ENCODE results near the gene RPS6KB1.
"Not testable (repeated sequence)": the region's sequence is repeated elsewhere in the genome, so short reads cannot be mapped to it uniquely, and the experiment has no call there.

The RPS6KB1 gene

DNA sequence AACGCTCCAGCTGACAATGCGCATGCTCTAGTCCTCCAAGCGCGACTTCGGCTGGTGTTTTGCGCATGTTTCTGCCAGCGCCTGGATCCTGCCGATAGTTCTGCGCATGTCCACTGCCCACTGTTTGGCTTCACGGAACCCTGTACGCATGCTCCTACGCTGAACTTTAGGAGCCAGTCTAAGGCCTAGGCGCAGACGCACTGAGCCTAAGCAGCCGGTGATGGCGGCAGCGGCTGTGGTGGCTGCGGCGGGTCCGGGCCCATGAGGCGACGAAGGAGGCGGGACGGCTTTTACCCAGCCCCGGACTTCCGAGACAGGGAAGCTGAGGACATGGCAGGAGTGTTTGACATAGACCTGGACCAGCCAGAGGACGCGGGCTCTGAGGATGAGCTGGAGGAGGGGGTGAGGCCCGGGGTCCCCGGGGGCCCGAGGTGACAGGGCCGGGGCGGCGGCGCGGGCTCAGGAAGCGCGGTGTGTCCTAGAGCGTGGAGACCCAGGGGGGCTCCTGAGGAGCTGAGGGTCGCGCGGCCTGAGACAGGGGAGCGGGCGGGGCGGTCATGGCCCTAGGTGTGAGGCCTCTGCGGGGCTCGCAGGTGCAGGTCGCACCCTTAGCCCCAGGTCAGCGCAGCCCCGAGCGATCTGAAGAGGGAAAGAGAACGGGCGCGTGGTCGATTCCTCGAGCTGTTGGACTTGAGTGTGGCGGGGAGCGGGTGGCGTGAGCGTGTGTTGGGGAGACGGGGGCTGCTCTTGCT, at the start of gene RPS6KB1, which contains the start of gene TUBD1:
TSS of gene RPS6KB1 (plus strand) at position 198 of the 752 bp plus-strand sequence. CDS start at position 262, 64 bp downstream.
TSS of gene TUBD1 (minus strand) at position 20 of the 752 bp plus-strand sequence. CDS start 1,941 bp downstream, outside the sequence.
- DNase-seq (ENCODE audit: low read depth) = peak; percentile 94

DNA sequence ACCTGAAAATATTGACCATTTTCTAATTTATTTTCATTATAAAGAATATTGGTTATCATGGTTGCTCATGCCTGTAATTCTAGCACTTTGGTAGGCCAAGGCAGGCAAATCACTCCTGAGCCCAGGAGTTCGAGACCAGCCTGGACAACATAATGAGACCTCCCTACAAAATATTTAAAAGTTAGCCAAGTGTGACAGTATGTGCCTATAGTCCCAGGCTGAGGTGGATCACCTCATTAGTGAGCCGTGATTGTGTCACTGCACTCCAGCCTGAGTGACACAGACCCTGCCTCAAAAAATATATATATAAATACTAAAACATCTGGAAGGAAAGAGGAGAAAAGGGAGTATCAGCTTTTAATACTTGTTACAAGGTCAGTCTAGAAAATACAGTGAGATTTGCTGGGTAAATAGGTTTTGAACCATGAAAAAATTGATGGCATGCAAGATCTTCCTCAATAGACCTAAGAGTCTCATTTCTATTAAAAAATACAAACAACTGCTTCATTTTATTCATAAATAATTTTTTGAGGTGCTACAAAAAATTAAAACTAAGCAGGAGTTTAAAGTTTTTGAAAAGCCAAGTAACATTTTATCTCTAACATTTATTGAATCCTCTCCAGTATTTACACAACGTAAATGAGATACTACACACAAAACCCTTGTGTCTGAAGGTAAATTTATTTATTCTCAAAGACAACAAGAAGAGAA, 47.9 kb upstream of the RPS6KB1 start:
- DNase-seq (ENCODE audit: low read depth) = no peak

DNA sequence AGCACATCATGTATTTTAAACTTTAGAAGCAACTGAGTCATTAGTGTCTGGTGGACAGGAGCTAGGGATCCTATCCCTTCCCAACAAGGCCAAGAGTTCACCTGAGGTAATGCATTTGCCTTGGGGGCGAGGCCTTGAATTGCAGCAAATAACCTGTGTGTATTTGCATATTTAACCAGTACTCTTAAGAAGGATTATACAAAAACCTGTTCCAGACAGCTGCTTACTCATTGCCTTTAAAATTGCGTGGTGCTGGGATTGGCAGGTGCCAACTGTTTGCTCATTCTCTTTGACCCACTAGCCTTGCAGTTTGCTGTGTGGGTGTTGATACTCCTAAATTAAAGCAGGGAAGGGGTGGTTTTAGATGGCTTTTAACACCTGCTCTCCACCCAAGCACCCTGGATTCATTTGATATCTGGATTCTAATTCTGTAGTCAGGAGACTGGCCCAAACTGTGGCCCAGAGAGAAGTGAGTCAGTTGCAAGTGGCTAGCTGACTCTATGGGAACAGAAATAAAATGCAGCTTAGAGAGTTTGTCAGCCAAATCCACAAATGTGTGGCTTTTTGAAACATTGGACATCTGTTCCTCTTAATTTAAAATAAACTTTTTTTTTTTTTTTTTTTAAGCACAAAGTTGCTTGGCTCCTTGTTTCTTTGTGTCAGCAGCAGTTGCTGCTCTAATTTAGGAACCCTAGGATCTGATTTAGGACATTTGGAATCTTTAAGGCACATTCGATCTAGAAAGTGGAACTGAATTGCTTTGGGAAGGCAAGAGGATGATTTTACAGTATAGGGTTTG, 47.1 kb upstream of the RPS6KB1 start:
- DNase-seq (ENCODE audit: low read depth) = no peak

DNA sequence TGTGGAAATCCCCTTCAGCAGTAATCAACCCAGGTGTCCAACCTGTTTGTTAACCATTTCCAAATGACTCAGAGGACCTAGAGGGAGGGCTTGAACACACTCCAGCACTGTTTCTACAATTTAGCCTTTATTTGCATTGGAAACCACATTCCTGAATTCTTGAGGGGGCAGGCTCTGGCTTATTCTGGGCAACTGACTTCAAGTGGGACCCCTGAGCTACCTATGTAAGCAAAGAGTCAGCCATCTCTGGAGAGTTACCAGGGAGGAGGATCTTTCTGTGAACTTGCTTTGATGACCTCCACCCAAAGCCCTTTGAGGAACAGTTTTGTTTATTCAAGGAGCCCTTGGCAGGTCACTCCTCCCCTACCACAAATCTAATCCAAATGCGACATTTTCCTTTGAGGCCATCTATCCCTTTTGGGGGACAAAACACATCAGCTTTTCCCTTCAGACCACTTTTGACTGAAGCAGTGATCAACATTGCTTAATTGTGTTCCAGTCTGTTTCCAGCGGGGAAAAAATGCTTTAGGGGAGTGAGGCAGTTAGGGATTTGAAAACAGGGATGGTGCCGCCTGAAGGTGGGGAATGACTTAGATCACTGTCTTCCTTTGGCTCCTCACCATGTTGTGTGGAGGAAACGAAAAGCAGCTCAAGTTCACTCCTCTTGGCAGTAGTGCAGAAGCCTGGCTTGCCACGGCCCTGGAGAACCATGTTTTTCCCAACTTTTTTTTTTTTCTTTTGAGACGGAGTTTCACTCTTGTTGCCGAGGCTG, 46.3 kb upstream of the RPS6KB1 start:
- no peak for DNase-seq (ENCODE audit: low read depth)

DNA sequence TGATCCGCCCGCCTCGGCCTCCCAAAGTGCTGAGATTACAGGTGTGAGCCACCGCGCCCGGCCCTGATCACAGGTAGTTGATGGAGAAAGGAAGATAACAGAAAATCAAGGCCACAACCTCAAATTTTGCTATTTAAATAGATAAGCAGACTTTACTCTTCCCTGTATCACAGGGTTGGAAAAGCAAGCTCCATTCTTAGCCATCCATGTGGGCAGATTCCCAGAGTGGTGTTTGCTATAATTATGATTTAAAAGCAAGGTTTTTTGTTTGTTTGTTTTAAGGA, 44.6 kb upstream of the RPS6KB1 start:
- DNase-seq (ENCODE audit: low read depth) = no peak

DNA sequence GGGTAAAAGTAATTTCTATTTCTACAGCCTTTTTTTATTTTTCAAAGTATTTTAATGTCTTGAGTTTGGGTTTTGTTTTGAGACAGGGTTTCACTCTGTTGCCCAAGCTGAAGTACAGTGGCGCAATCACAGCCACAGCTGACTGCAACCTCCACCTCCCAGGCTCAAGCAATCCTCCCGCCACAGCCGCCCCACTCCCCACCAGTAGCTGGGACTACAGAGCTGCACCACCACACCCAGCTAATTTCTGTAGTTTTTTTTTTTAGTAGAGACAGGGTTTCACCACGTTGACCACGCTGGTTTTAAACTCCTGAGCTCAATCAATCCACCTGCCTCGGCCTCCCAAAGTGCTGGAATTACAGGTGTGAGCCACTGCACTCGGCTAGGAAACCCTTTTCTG, 44.1 kb upstream of the RPS6KB1 start:
- DNase-seq (ENCODE audit: low read depth) = peak; percentile 68

DNA sequence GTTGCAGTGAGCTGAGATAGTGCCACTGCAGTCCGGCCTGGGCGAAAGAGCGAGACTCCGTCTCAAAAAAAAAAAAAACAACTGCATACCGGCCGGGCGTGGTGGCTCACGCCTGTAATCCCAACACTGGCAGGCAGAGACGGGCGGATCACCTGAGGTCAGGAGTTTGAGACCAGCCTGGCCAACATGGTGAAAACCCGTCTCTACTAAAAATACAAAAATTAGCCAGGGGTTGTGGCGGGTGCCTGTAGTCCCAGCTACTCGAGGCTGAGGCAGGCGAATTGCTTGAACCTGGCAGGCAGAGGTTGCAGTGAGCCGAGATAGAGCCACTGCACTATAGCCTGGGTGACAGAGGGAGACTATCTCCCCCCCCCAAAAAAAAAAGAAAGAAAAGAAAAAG, 42.6 kb upstream of the RPS6KB1 start:
- DNase-seq (ENCODE audit: low read depth) = not testable (repeated sequence)

DNA sequence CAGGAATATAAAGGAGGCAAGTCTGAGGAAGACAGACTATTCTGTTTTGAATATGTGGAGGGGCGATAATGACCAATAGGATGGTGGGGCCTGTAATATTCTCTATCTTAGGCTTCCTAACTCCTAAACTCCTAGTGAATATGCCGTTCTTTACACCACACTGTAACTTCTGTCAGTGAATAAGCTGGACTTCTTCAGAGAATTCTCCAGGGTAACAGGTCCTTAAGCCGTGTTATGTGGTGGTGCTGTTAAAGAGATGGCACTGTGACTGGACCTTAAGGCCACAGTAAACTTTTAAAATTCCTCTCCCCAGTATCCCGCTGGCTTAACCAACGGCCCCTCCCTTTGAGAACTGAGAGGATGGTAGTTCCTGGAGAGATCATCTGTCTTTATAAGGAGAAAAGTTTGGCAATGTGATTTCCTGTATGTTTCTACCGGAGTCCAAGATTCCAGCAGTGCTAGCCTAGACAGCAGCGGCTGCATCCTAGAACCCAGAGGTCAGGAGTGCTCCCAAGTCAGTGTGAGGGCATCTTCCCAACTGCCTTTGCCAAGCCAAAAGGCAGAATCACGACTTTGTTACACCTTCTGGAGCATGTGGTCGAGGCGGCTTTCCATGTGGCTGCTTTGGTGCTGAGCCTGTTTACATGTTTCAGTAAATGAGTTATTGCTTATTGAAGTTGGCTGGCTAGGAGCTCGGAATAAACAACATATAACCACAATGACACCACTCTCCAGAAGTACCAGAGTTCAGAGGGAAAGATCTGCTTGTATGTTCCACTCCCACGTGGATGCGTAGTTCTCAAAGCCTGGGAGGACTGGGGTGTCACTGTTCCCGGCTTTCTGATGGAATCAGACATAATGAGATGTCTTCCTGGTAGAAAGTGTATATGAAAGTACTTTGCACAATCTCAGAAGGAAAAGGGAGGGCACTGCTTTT, 41.2 kb upstream of the RPS6KB1 start:
- DNase-seq (ENCODE audit: low read depth) = no peak

DNA sequence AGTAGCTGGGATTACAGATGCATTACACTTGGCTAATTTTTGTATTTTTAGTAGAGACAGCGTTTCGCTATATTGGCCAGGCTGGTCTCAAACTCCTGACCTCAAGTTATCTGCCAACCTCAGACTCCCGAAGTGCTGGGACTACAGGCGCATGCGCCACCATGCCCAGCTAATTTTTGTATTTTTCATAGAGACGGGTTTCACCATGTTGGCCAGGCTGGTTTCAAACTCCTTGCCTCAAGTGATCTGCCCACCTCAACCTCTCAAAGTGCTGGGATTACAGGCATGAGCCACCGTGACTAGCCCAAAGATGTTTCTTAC, 40.1 kb upstream of the RPS6KB1 start:
- DNase-seq (ENCODE audit: low read depth) = not testable (repeated sequence)

DNA sequence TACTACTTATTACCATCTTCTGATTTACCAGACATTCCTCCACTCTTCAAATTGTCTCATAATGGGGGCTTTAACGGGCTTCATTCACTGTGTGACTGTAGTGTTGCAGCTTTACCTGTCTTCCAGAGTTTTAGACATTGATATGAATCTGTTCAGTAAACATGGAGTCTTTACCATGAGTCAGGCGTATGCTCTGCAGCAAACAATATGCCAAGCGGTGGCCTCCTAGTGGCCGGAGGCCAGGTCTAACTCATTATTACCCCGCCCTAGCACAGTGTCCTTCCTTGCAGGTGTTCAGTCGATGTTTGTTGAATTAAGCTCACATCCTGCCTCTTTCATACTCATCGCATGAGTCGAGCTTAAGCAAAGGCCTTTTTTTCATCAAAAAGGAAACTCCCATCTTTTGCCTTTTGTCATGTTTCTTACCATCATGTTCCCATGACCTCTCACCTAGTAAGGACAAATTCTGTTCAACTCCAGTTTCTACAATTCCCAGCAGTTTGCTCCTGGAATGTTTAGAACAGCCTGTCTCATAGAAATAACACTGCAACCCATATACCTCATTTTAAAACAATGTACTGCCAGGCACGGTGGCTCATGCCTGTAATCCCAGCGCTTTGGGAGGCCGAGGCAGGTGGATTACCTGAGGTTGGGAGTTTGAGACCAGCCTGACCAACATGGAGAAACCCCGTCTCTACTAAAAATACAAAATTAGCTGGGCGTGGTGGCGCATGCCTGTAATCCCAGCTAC, 39.6 kb upstream of the RPS6KB1 start:
- DNase-seq (ENCODE audit: low read depth) = peak; percentile 59

DNA sequence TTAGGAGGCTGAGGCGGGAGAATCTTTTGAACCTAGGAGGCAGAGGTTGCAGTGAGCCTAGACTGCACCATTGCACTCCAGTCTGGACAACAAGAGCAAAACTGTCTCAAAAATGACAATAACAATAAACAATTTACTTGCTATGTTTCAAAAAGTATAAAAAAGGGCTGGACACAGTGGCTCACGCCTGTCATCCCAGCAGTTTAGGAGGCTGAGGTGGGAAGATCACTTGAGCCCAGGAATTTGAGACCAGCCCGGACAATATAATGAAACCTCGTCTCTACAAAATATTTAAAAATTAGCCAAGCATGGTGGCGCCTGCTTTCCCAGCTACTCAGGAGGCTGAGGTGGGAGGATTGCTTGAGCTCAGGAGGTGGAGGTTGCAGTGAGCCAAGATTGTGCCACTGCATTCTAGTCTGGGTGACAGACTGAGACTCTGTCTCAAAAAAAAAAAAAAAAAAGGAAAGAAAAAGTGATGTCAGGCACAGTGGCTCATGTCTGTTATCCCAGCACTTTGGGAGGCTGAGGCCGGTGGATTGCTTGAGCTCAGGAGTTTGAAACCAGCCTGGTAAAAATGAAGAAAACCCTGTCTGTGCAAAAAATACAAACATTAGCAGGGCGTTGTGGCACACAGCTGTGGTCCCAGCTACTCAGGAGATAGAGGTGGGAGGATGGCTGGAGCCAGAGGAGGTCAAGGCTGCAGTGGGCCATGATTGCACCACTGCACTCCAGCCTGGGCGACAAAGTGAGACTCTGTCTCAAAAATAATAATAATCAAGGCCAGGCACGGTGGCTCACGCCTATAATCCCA, 38.8 kb upstream of the RPS6KB1 start:
- not testable (repeated sequence) for DNase-seq (ENCODE audit: low read depth)

DNA sequence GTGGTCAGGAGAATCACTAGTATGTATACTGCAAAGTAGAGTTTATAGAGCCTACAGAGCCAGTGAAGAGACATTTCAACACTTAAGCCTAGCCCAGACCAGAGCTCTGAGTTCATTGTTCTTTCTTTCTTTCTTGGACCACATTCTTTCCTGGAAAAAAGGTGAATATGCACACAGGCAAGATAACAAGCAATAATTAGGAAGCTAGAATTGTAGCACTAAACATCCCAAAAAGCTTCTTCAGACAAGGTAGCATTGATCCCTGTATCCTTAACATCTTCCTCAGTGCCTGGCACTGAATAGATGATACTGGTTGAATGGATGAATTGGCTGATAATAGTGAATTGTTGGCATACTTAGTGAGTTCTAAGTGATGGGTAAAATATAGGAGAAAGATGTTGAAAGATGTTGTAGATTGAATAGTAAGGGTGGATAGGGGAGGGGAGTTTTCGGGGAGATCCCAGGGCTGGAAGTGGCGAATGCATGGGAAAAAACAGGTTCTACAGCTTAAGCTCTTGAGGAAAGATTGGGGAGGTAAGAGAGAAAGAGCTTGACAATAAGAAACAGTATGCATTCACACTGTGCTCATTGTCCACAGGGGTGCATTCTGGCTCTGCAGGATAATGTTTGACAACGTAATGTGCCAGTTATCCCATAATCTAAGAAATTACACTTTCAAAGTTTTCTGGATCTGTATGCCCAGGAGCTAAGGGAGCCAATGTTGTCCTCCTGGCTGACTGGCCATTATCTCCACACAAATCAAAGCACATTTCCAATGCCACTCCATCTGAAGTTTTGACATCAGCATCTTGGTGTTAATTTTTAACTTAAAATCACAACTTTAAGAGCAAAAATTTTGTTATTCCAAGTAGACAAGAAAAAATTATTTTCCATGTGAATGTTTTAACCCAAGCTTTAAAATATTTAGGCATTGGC, 35.8 kb upstream of the RPS6KB1 start:
- no peak for DNase-seq (ENCODE audit: low read depth)

DNA sequence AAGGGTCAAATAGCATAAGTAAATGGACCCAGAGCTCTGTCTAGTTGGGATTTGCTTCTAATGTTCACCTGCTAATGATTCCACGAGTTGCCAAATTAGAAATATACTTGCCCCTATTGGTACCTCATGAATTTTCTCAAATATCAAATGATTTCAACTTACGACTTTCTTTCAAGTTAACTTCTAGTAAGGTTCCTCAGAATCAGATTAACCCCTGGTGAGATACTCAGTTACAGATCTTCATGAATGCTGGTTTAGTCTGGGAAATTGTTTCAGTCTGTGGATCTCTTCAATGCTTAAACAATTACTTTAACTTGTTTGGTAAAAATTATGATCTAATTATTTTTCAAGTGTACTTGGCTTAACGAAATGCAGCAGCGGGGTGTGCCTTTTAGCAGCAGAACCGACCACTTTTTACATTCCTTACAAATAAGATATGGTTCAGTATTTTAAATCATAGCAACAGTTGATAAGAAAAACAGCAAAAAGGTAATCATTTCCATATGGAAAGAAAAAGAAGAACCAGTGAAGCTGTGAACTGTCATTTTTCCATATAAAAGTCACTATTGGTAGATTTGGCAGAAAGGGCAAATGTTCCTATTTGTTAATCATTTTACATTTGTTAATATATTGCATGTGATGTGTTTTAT, 34.6 kb upstream of the RPS6KB1 start:
- no peak for DNase-seq (ENCODE audit: low read depth)

DNA sequence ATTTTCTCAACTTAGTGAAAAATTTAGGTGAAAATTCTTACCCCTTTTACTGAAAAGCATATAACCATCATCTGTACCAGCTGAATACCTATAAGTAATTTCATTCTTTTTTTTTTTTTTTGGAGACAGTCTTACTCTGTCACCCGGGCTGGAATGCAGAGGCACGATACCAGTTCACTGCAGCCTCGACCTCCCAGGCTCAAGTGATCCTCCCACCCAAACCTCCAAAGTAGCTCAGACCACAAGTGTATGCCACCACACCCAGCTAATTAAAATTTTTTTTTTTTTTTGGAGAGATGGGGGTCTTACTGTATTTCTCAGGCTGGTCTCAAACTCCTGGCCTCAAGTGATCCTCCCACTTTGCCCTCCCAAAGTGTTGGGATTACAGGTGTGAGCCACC, 34.0 kb upstream of the RPS6KB1 start:
- DNase-seq (ENCODE audit: low read depth) = no peak

DNA sequence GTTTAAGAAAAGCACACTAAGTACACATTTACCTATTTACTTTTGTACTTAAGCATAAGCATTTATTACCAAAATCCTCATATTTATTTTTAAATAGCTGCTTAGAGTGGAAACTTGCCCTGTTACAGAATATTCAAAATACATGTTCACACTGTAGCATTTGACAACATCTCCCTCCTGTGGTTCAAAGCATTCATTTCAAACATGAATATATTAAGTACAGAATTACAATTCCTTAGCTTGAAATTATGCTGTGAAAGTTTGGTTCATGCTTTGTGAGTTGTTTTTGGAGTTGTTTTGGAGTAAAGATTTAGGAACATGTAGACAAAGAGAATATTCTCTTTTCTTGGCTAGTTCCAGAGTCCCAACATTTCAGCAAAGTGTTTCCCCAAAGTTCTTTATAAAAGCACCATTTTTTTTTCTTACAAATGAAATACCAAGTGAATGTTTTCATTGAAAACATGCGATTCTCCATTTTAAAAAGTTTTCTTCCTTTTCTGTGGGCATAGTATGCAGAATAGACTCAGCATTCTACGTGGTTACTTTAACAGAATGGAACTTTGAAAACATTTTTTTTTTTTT, 33.4 kb upstream of the RPS6KB1 start:
- DNase-seq (ENCODE audit: low read depth) = no peak

DNA sequence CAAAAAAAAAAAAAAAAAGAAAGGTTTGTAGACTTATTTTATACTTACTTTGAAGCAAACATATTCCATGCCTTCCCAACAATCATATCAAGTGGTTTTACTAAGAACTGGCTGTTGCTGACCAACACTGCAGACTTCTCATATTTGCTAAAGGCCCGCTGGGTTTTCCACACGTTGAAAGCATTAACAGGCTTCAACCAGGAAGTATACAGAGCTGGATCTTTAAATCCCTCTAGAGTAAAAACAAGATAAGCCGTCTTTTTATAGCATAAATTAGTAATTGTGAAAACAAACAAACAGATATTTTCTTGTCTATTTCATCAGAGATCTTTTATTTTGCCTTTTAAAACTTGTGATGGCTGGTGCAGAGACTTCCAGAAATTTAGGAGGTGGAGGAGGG, 29.3 kb upstream of the RPS6KB1 start:
- no peak for DNase-seq (ENCODE audit: low read depth)

DNA sequence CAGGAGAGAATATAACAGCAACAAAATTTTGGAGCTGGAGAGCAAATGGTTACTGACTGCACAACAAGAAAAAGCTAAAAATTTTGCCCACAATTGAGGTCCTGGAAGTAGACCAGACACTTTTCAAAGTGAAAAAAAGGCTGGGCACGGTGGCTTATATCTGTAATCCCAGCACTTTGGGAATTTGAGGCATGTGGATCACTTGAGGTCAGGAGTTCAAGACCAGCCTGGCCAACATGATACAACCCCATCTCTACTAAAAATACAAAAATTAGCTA, 23.0 kb upstream of the RPS6KB1 start:
- no peak for DNase-seq (ENCODE audit: low read depth)

DNA sequence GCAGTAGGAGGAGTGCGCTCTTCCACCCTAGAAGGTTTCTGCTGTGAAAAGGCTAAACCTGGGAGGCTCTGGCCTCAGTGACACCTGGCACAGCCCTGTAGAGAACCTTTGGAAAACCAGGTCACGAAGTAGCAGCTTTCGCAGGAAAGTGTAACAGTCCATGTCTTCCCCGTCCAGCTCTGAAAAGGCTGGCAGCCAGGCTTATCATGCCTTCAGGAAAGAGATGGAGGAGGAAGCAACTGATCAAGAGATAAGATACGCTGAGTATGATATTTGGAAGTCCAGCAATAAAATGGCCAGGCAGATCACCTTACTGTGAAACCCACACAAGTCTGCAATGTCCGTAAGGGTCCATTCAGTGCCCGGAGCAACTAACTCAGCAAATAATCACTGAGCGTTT, 22.4 kb upstream of the RPS6KB1 start:
- DNase-seq (ENCODE audit: low read depth) = no peak

Measured in activated T-cell treated with anti-CD3 and anti-CD28 coated beads for 48 hours (primary cell).